GM19467 (cell line): ENCODE data around the gene NPAS3.

ENCODE experiments used
- ATAC-seq: cut with Tn5 transposase; IDR thresholded peaks from one replicate; pipeline ENCODE4 v1.9.1; 2021; ENCODE audit warnings: mild to moderate bottlenecking, moderate library complexity; ENCODE audit not compliant: unreplicated experiment

The NPAS3 gene

GRCh38 chr14:33802737-33803136, 864.1 kb downstream of the NPAS3 start:
- ATAC-seq: no peak

GRCh38 chr14:33805593-33805992, 866.9 kb downstream of the NPAS3 start:
- ATAC-seq: no peak

- ATAC-seq: no peak
Observed at GRCh38 chr14:33806905-33807304, 868.2 kb downstream of the NPAS3 start.

- ATAC-seq: no peak
Observed at GRCh38 chr14:33808187-33808586, 869.5 kb downstream of the NPAS3 start.

- ATAC-seq: no peak
Observed at GRCh38 chr14:33809396-33809981, 870.8 kb downstream of the NPAS3 start.

- ATAC-seq: no peak
Observed at GRCh38 chr14:33810308-33810707, 871.6 kb downstream of the NPAS3 start.

GRCh38 chr14:33811721-33812120, 873.0 kb downstream of the NPAS3 start:
- no peak for ATAC-seq

- no peak for ATAC-seq
Observed at GRCh38 chr14:33812181-33812580, 873.5 kb downstream of the NPAS3 start.

- no peak for ATAC-seq
Observed at GRCh38 chr14:33812601-33813000, 873.9 kb downstream of the NPAS3 start.

- ATAC-seq: no peak
Observed at GRCh38 chr14:33814010-33814409, 875.3 kb downstream of the NPAS3 start.

- ATAC-seq: no peak
Observed at GRCh38 chr14:33833706-33834465, 895.2 kb downstream of the NPAS3 start.

- ATAC-seq: no peak
Observed at GRCh38 chr14:33834466-33835260, 896.0 kb downstream of the NPAS3 start.

GRCh38 chr14:33835261-33835655, 896.6 kb downstream of the NPAS3 start:
- no peak for ATAC-seq

- ATAC-seq: no peak
Observed at GRCh38 chr14:33835677-33836076, 897.0 kb downstream of the NPAS3 start.

- no peak for ATAC-seq
Observed at GRCh38 chr14:33836203-33836899, 897.7 kb downstream of the NPAS3 start.

- no peak for ATAC-seq
Observed at GRCh38 chr14:33836900-33837577, 898.4 kb downstream of the NPAS3 start.

- no peak for ATAC-seq
Observed at GRCh38 chr14:33837943-33838683, 899.4 kb downstream of the NPAS3 start.

- ATAC-seq: no peak
Observed at GRCh38 chr14:33839193-33840076, 900.8 kb downstream of the NPAS3 start.

- ATAC-seq: no peak
Observed at GRCh38 chr14:33840797-33841196, 902.1 kb downstream of the NPAS3 start.
